Stimulated activated CD8-positive, alpha-beta memory T cell treated with anti-CD3 and anti-CD28 coated beads, Interleukin-7, amount 100 ng/mL, for 4 hours (primary cell): ENCODE measurements around the gene NEURL1B.

Experiments
- DNase-seq, 2 donors: peaks; one replicate each; pipeline ENCODE4 v3.0.0-alpha.2; 2020; ENCODE audit warnings: low read depth in 2 of 2

Gene NEURL1B

DNA sequence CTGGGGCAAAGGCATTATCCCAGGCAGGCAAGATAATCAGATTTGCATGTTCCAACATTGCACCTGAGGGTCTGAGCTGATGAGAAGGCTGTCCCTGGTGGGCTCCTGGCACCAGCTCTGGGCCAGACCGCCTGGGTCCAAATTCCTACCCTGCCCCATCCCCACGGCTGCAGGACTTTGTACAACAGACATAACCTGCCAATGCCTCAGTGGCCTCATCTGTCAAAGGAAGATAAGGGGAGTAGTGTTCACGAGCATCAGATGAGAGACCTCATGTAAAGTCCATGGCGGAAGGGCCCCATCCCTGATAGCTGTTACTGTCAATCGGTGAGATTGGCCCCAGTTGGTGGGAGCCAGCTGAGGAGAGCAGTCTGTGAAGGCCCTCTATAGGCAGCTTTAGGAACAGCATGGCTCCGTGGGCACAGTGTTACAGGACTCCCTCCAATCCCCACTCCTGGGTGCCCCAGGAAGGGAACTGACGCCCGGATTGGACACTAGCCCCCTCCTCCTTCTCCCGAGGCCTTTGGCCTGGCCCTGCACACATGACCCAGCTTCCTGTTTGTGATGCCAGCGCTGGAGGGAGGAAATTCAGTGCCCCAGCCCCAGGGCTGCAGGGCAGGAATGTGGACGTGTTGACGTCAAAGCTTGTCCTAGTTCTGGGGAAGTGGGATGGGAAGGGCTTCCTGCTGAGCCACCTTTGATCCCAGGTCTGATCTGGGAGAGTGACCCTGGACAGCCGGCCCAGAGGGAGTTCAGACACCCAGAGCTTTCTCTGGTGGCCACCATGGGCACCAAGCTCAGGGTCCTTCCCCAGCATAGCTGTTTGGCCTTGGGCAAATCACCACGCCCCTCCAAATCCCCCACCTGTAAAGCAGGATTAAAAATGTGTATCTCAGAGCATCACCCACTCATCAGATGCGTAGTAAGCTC is 73.7 kb downstream of the NEURL1B start:
- peak; percentile 24 to 35 for DNase-seq

DNA sequence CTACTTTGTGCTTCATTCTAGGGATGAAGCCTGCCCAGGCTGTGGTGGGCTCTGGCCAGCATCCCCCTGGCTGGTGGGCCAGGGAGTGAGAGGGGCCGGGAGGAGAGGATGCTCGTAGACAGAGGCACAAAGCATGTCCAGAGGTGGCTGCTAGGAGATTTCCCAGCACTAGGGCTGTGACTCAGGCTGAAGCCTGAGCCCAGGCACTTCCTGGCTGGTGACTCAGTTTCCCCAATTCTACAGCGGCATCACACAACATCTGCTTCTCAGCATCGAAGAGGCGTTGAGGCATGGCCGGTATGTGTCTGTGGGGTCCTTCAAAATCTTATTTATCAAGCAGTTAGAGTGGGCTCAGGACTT is 74.3 kb downstream of the NEURL1B start:
- DNase-seq, result no peak

DNA sequence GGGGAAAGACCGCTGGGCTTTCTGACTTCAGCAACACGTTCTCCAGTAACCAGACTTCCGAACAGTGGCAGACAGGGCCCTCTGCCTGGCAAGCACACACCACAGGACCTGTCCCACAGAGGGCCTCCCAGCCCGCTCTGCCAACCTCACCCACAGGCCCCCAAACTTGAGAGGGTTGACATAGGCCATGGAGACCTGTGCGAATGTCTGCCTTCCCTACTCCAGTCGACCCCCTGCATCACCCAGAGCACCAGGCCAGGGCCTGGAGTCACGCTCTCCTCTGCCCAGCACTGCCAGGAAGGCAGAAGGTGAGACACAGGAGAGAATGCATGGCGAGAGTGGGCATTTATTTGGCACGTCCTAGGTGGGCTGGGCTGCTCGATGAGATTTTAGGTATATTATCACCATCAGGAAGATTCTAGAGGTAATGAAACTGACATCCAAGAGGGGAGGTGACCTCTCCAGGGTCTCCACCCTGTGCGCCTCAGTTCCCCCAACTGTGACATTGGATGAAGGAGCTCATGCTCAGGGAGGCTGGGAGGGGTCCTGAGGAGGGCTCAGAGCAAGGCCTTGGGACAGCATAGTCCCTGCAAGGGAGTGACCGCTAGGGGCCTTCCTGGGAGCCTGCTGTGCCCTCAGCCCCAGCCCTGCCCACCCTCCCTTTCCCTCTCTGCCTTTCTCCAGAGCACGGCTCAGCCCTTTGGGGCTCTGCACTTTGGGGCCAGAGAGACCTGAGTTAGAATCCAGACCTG is 75.0 kb downstream of the NEURL1B start:
- no peak for DNase-seq

DNA sequence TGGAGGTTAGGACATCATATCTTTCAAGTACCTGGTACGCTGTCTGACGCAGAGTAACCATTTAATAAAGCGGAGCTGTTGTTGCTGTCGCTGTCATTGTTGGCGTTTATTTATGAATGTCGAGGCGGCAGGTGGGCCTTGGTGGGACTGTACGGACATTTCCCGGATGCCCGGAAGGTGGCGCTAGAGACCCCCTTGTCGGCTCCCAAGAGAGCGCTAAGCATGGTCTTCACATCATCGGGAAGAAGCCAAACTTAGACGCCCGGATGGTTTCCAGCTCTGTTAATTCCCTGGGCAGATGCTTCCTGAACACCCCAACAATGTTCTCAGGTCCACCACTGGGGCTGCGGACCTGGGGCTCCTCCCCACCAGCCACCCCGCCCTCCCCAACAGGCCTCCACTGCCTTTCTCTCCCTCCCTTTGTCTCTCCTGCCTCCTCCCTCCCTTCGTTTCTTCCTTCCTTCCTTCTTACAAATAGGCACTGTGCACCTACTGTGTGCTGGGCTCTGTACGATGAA is 75.8 kb downstream of the NEURL1B start:
- peak; percentile 59 to 68 for DNase-seq

DNA sequence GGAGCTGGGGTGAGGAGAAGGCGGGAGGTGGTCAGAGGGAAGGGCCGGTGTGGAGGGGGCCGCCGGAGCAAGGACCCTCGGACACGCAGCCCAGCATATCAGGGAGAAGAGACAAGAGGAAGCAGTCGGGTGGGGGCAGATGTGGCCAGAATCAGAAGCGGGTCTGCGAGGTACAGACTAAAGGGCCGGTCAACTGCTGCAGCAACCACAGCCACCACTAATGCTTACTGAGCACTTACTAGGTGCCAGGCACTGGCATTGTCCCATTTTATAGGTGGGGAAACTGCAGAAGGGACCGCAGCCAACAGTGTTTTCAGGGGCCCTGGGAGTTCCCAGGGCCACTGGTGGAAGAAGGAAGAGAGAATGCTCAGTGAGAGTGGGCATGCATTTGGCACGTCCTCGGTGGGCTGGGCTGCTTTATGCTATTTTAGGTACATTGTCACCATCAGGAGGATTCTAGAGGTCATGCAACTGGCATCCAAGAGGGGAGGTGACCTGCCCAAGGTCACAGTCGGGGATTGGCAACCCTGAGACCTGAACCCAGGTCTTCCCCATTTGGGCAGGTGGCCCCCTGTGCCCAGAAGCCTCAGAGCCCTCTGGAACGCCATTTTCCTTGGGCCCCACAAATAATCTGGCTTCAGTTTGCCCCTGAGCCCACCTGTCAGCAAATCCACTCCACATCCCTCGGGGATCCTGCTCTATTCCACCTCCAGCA is 76.6 kb downstream of the NEURL1B start:
- DNase-seq, result no peak

DNA sequence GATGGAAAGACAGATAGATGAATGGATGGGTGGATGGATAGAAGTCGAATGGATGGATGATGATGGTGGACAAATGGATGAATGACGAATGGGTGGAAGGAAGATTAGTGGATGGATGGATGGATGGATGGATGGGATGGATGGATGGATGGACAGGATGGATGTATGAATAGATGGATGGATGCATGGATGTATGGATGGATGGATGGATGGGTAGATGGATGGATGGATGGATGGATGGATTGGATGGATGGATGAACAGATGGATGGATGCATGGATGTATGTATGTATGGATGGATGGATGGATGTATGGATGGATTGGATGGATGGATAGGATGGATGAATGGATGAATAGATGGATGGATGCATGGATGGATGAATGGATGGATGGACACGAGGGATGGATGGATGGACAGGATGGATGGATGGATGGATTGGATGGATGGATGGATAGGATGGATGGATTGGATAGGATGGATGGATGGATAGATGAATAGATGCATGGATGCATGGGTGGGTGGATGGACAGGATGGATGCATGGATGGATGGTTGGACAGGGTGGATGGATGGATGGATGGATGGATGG is 77.6 kb downstream of the NEURL1B start:
- no peak for DNase-seq

DNA sequence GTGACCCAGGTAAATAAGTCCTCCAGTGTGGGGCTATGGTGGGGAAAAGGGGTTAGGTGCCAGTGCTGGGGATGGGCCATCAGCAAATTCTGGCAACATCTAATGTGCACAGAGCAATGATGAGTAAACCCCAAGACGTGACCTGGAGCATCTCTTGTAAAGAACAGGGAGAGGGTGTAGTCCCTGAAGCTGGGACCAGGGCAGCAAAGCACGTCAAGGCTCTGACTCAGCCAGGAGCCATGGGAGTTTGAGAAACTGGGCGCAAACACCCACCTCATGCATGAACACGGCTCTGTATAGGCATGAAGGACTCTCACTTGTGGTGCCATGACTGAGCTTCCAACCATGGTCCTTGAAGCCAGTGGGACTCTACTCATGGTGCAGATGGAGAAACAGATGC is 78.1 kb downstream of the NEURL1B start:
- DNase-seq, result no peak

DNA sequence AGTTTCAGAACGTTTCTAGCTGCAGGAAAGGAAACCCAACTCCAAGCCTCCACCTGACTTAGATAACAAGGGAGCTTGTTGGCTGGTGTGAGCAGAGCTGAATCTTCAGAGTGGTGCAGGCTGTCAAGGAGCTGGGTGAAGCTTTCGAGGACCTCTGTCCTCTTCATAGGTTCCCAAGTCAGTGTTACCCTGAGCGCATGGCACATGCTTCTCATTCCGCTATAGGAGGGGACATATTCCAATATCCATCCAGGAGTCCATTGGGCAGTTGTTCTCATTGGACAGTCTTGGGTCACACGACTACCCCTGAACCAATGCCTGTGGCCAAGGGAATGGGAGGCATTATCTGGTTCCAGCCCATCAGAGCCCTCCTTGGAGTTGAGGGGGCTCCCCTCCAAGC is 79.6 kb downstream of the NEURL1B start:
- no peak for DNase-seq

DNA sequence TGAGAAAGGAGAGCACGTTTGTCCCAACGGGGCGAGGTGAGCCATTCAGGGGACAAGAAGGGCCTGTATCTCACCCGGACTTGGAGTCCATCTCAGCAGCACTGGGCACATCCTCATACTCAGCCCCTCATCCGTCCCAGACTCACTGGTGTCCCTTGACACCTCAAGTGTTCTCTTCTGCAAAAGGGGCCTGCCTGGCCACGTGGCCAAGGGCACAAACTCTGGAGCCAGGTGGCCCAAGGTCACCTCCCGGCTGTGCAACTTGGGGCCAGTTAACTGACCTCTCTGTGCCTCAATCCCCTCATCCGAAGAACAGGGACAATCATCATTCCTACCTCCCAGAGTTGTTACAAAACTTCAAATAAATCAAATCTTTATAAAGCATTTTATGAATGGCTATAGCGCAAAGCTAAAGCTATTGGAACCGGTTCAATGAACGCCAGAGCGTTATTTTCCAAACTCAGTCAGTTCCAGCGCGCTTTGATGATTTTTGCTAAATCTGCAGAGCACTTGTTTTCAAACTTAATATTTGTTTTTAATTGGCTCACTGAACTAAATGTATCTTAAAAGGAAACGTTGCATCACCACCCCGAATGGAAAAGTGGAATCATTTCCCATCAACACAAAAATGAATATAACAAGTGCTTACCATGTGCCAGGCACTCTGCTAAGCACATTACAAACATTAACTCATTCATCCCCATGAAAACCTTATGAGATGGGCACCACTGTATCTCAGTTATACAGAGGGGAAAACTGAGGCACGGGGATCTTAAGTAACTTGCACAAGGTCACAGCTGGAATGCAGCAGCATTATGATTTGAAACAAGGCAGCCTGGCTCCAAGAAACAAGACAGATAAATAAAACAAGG is 80.6 kb downstream of the NEURL1B start:
- no peak for DNase-seq

DNA sequence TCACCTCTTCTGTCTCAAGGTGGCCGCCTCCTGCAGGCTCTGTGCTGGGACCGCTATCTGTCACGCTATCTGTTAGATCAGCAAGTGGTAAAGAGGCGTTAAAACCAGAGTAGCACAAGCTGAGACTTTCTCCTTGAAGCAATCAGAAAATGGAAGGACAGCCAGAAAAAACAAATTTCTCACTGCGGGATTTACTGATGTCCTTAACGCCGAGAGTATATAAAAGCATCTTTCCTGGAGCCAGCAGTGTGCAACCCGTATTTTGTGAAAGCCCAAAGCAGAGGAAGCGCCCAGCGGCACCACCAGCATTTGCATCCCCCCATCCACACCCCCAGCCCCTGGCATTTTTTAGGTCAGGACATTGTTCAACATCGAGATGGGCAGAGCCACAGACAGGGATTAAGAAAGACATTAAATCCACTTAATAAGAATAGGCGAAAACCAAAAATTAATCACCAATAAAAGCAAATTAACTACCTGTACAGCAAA is 81.3 kb downstream of the NEURL1B start:
- peak; percentile 30 to 38 for DNase-seq

DNA sequence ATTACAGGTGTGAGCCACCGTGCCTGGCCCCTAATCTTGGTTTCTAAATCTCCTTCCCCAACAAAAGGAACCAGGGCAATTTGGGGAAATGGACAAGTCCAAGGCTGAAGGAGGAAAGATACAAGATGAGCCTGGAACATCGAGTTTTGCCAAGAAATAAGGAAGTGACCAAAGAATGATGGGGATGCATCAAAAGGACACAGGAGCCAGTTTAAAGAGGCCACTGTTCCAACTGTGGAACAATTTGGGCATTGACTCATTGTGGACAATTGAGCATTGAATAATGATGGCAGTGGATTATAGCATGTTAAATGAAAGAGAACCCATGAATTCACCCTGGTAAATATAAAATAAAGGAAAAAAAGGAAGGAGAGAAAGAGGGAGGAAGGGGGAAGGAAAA is 82.4 kb downstream of the NEURL1B start:
- no peak for DNase-seq

DNA sequence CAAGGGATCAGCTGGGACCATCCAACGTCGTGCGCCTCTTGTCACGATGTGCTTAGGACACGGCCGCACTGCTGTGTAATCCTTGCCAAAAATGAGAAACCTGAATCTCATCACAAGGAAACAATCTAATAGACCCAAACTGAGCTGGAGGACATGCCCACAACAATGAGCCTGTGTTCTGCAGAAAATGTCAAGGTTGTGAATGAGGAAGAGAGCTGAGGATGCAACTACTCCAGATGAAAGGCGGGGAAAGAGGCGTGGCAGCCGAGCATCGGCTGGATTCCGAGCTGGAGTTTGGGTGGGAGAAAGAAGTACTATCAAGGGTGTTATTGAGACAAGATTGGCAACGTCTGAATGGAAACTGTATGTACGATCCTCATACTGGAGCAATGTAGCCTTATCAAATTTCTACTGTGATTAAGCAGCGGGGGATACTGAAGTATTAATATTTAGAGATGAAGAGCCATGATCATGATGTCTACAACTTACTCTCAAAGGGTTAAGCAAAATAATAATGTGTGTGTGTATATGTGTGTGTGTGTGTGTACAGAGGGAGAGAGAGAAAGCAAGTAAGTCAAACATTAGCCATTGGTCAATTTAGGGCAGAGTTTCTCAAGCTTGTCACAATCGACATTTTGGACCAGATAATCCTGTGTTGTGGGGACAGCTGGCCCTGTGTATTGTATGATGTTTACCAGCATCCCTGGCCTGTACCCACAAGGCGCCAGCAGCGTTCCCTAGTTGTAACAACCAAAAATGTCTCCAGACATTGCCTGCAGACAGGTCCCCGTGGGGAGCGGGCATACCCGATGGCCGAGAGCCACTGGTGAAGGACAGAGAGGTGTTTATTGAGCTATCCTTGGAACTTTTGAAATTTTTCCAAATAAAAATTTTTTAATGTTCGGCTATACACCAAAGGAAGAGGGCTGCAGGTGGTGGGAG is 83.5 kb downstream of the NEURL1B start:
- no peak for DNase-seq

DNA sequence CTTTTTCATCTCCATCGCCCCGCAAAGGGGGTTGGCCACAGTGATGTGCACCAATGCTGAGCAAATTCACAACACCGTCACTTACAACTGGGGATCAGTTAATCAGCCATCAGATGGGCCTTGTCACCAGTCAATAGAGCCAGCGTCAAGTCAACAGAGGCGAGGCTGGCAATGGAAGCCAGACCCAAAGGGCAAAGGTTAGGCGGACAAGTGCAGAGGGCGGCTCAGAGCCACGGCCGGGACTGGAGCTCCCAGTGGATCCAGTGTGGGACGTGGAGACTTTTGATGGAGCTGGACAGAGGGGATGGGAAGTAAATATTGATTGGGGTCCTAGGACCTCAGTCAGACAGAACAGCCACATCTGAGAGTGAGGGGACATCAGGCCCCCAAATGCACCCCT is 84.2 kb downstream of the NEURL1B start:
- no peak for DNase-seq

DNA sequence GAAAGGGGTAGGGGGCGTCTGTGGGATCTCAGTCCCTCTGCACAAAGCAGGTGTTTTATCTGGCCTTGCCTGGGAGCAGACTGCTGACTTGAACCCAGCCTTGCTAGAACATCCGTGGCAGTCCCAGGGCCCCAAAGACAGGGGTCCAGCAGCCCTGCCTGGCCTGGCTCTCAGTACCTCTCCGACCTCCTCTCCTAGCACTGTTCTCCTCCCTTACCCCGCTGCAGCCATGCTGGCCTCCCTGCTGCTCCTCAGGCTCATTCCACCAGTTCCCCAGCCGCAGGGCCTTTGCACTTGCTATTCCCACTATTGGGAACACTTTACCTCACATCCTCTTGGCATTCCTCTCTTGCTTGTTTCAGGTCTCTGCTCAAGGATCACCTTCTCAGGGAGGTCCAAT is 84.7 kb downstream of the NEURL1B start:
- DNase-seq, result no peak

DNA sequence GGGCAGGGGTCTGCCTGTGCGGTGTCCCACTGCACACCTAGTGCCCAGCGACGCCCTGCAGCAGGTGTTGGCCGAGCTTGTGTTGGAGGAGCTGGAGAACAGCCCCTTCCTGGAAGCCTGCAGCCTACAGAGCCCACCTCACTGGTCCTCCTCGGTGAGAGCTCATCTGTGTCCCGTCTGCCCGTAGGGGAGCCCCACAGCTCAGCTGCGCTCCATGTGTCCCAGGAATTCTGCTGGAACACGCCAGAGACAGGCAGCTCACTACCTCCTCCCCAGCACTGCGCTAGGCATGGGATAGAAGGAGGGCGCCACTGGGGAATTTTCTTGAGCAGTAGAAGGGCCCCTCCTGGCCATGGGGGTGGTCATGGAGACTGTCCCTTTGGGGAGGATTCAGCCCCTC is 85.9 kb downstream of the NEURL1B start:
- DNase-seq, result no peak

DNA sequence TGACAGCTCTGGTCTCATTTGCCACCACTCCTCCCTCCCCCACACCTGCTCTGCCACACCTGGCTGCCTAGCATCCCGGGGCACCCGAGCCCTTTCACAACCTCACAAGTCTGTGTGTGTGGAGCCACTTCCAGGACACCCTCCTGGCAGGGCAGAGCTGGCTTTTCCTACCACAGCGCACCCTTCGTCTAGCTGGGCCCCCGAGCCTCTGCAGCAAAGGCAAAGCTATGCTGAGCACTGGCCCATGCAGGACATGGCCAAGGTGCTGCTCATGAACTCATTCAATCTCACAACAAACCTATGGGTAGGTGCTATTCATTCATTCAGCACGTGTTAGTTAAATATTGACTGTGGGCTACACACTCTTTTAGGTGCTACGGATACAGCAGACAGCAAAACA is 86.5 kb downstream of the NEURL1B start:
- DNase-seq, result no peak

DNA sequence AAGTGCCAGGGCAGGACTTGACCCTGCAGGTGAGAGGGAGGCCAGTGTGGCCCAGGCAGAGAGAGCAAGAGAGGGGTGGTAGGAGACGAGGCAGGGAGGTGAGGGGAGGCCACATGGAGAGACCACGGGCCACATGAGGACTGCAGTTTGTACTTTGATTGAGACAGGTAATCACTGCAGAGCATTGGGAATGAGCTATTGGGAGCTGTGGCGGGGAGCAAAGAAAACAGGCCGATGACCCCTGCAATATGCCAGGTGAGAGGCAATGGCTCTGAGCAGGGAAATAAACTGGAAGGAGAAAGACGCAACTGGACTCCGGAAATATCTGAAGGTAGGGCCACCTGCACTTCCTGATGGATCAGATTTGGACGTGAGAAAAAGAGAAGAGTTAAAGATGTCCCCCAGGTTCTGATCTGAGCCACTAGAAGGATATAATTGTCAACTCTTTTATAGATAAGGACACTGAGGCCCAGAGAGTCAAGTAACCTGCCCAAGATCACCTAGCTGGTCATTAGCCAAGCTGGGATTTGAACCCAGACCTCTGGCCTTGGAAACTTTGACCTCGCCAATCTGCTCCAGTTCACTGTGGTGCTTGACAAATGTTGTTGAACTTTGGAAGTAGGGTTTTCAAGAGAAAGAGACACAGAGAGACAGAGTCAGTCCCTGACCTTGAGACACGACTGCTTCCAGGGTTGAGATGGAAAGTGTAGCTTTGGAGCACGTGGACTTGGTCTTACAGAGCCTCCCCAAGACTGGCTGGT is 87.6 kb downstream of the NEURL1B start:
- no peak for DNase-seq

DNA sequence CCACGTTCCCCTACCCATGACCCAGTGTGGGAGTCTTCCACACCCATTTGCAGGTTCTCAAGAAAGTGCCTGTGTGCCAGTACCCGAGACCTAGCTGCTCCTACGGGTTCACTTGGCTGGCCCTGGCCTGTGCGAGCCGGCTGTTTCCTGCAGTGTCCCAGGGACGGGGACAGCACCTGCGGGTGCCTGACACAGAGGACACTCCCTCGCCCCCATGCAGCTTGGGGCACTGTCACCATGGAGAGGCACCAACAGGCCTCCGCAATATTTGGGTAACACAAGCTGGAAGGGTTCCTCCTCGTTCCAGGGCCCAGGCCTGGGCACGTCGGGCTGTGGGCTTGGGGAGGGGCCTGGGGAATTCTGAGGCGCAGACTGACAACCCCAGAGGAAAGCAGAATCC is 88.5 kb downstream of the NEURL1B start:
- no peak for DNase-seq

DNA sequence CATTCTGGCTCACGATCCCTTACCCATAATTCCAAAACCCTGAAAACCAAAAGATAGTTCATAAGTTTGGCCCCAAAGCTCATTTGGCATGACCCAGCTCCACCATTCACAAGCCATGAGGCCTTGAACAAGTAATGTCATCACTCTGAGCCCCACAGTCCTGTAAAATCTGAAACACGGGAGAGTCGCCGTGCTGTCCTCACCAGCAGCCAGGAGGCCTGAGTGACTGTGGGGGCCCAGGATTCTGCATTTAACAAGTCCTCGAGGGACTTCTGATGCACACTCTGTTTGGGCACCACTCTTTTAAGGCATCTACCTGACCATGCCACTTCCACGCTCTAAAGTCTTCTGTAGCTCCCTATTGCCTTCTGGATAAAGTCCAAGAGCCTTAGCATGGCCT is 89.2 kb downstream of the NEURL1B start:
- no peak for DNase-seq
